ENCODE measurements around the gene DIP2B. TPM values are rescaled to one million over a fixed set of nuclear protein-coding genes. Genes with fewer than 3 reads are reported as not detected.

Gene DIP2B
- total RNA-seq, 1 experiment from 2014 or later, result 30.2 TPM

DNA sequence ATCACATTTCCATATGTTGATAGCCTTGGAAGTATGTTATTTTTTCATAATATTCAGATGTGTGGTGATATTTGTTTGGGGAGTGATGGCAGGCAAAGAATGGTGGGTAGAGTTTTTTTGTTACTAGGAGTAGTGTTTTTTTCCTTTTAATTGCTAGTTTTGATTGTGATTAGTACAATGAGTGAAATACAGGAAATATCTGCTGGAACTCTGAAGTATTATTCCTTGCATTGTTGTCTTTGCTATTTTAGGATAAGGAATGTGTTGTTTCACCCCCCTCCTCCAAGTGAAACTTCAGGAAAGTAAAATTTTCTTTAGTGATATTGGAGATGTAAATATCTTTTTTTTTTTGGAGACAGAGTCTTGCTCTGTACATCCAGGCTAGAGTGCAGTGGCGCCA, 105.4 kb downstream of the DIP2B start:
- CTCF ChIA-PET, result no interaction called here
- in situ Hi-C loops (cut with HindIII; ENCODE audit: low pct_unique_long_range_greater_than_20kb, low sequenced_read_pairs) (no loop called here), intact Hi-C loops (cut with micrococcal nuclease; ENCODE audit: unreplicated experiment) (no loop called here)
- Histone ChIP-seq H3K4me3 (ENCODE audit: low read depth in 2 of 2, low read length in 2 of 2) (no peak overlapping the region), H3K9me3 (ENCODE audit: control insufficient read depth, insufficient read depth, low read depth, low read length) (no peaks in the 10 kb centered on the region), H3K27ac (ENCODE audit: low read length) (no peak overlapping the region), H3K27me3 (ENCODE audit: control insufficient read depth, insufficient read depth, low read length) (no peaks in the 10 kb centered on the region), H3K36me3 (ENCODE audit: control insufficient read depth, insufficient read depth, low read length) (no peaks in the 10 kb centered on the region), H3K4me1 (ENCODE audit: control insufficient read depth, insufficient read depth, low read length) (peaks cover 22% of the 10 kb centered on the region)
- BruUV-seq (replicated peaks), result no TSS peak
- no peak for ATAC-seq
- POLR2A ChIA-PET, result interaction anchor here (0.6 kb wide), 1 partner anchor 9 kb away, joined by 4 read pairs; no protein-coding TSS in a partner anchor
- TF ChIP-seq POLR2AphosphoS5 (IDR thresholded peaks at IDR 0.05; ENCODE audit: low read depth, low read length), result no peak
- no peak for TF ChIP-seq CTCF (IDR thresholded peaks at IDR 0.05)
- TF ChIP-seq TCF7L2 (IDR thresholded peaks at IDR 0.05; ENCODE audit: low read depth, low read length), result no peak
- TF ChIP-seq, protein P1, sequence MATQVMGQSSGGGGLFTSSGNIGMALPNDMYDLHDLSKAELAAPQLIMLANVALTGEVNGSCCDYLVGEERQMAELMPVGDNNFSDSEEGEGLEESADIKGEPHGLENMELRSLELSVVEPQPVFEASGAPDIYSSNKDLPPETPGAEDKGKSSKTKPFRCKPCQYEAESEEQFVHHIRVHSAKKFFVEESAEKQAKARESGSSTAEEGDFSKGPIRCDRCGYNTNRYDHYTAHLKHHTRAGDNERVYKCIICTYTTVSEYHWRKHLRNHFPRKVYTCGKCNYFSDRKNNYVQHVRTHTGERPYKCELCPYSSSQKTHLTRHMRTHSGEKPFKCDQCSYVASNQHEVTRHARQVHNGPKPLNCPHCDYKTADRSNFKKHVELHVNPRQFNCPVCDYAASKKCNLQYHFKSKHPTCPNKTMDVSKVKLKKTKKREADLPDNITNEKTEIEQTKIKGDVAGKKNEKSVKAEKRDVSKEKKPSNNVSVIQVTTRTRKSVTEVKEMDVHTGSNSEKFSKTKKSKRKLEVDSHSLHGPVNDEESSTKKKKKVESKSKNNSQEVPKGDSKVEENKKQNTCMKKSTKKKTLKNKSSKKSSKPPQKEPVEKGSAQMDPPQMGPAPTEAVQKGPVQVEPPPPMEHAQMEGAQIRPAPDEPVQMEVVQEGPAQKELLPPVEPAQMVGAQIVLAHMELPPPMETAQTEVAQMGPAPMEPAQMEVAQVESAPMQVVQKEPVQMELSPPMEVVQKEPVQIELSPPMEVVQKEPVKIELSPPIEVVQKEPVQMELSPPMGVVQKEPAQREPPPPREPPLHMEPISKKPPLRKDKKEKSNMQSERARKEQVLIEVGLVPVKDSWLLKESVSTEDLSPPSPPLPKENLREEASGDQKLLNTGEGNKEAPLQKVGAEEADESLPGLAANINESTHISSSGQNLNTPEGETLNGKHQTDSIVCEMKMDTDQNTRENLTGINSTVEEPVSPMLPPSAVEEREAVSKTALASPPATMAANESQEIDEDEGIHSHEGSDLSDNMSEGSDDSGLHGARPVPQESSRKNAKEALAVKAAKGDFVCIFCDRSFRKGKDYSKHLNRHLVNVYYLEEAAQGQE (IDR thresholded peaks at IDR 0.05; ENCODE audit: insufficient read depth in 1 of 2, low read depth in 2 of 2, low read length in 1 of 2), result no peak
- TF ChIP-seq SIN3A (IDR thresholded peaks at IDR 0.05; ENCODE audit: borderline replicate concordance, insufficient read depth, low read depth, low read length), result no peak
- no peak for DNase-seq (ENCODE audit: low read depth, low spot score)

DNA sequence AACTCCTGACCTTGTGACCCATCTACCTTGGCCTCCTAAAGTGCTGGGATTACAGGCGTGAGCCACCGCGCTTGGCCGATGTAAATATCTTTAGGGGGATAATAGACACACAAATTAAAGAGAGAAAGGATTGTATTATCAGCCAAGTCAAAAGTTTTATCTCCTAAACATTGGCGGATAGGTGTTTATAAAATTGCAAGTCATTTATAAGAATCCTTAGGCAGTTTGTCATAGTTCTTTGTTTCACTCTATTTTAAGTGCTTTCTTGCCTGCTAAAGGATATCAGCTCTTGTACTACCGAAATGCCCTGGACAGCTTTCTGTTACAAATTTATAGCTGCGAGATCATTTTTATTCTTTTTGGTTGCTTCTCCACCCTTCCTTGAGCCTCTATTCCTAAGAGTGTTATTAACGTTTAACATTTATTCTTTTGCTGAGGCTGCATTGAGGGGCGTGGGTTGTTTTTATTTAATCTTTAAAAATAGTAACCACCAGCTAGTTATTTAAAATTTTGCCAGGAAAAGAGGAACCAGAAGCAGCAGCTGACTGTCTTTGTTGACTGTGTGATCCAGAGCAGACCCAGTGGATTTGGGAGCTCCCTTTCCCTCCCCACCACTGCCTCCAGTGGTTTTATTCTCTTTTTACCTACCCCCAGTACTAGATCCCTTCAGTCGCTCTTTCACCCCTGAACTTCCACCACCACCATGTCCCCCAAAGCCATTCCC, 106.4 kb downstream of the DIP2B start:
- Histone ChIP-seq H3K36me3 (ENCODE audit: control insufficient read depth, insufficient read depth, low read length) (no peaks in the 10 kb centered on the region), H3K4me1 (ENCODE audit: control insufficient read depth, insufficient read depth, low read length) (peaks cover 32% of the 10 kb centered on the region), H3K4me3 (ENCODE audit: low read depth in 2 of 2, low read length in 2 of 2) (no peak overlapping the region), H3K27ac (ENCODE audit: low read length) (no peak overlapping the region), H3K27me3 (ENCODE audit: control insufficient read depth, insufficient read depth, low read length) (no peaks in the 10 kb centered on the region), H3K9me3 (ENCODE audit: control insufficient read depth, insufficient read depth, low read depth, low read length) (no peaks in the 10 kb centered on the region)
- ATAC-seq, result no peak
- ChIA-PET POLR2A (no interaction called here), CTCF (no interaction called here)
- TF ChIP-seq, protein P1 (IDR thresholded peaks at IDR 0.05; ENCODE audit: insufficient read depth in 1 of 2, low read depth in 2 of 2, low read length in 1 of 2), result no peak
- TF ChIP-seq TCF7L2 (IDR thresholded peaks at IDR 0.05; ENCODE audit: low read depth, low read length) (no peak), POLR2AphosphoS5 (IDR thresholded peaks at IDR 0.05; ENCODE audit: low read depth, low read length) (no peak), SIN3A (IDR thresholded peaks at IDR 0.05; ENCODE audit: borderline replicate concordance, insufficient read depth, low read depth, low read length) (no peak), CTCF (IDR thresholded peaks at IDR 0.05) (no peak)
- no TSS peak for BruUV-seq (replicated peaks)
- intact Hi-C loops (cut with micrococcal nuclease; ENCODE audit: unreplicated experiment) (no loop called here), in situ Hi-C loops (cut with HindIII; ENCODE audit: low pct_unique_long_range_greater_than_20kb, low sequenced_read_pairs) (no loop called here)
- no peak for DNase-seq (ENCODE audit: low read depth, low spot score)

All from Panc1 (cell line).